IMR-90 (cell line): ENCODE data around the gene SPAG9.

ENCODE experiments used
- POLR2A ChIP-seq: IDR thresholded peaks from 2 replicates; pipeline ENCODE4 v1.6.1; 2012; ENCODE audit warnings: mild to moderate bottlenecking, low read depth, low read length
- TF ChIP-seq, protein P1 (sequence below): conservative IDR thresholded peaks from 2 replicates; pipeline ENCODE4 v1.5.1; 2012; ENCODE audit warnings: mild to moderate bottlenecking, low read depth, low read length, improper control_type of control experiment

DNA sequence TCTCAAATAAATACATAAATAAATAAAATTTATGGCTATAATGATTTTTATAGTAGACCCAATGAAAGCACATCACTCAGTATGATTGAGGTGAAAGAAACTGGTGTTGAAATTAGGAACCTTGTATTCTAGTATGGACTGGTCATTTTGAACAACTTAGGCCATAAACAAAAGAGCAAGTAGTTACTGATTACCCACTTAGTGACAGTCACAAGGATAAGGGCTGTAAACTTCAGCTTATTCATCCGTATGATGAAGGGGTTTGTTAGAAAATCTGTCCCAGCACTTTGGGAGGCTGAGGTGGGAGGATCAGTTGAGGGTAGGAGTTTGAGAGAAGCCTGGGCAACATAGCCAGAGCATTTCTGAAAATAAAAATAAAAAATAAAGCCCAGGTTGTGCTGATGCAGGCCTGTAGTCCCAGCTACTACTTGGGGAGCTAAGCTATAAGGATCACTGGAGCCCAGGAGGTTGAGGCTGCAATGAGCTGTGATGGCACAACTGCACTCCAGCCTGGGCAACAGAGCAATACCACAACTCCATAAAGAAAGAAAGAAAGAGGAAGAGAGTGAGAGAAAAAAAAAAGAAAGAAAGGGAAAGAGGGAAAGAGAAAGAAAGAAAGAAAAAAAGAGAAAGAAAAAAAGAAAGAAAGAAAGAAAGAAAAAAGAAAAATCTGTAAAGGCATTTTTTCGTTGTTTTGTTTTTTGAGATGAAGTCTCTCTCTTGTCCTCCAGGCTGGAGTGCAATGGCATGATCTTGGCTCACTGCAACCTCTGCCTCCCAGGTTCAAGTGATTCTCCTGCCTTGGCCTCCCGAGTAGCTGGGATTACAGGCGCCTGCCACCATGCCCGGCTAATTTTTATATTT is 4.2 kb upstream of the SPAG9 start:
- TF ChIP-seq POLR2A = no peak
- TF ChIP-seq, protein P1, sequence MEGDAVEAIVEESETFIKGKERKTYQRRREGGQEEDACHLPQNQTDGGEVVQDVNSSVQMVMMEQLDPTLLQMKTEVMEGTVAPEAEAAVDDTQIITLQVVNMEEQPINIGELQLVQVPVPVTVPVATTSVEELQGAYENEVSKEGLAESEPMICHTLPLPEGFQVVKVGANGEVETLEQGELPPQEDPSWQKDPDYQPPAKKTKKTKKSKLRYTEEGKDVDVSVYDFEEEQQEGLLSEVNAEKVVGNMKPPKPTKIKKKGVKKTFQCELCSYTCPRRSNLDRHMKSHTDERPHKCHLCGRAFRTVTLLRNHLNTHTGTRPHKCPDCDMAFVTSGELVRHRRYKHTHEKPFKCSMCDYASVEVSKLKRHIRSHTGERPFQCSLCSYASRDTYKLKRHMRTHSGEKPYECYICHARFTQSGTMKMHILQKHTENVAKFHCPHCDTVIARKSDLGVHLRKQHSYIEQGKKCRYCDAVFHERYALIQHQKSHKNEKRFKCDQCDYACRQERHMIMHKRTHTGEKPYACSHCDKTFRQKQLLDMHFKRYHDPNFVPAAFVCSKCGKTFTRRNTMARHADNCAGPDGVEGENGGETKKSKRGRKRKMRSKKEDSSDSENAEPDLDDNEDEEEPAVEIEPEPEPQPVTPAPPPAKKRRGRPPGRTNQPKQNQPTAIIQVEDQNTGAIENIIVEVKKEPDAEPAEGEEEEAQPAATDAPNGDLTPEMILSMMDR = no peak
